HEK293T (cell line): ENCODE measurements around the gene MAP3K5.
"Not testable (repeated sequence)": the region's sequence is repeated elsewhere in the genome, so short reads cannot be mapped to it uniquely, and the experiment has no call there.

ENCODE experiments used
- BHLHE40 ChIP-seq: fragments of 450-650 bp; IDR thresholded peaks from 2 replicates; pipeline ENCODE4 v1.6.1; 2016; ENCODE audit warnings: mild to moderate bottlenecking, moderate library complexity, borderline replicate concordance
- CTBP1 ChIP-seq: fragments of 450-650 bp; IDR thresholded peaks from 2 replicates; pipeline ENCODE4 v1.6.1; 2016; ENCODE audit warnings: borderline replicate concordance
- ELF4 ChIP-seq: fragments of 450-650 bp; IDR thresholded peaks from 2 replicates; pipeline ENCODE4 v1.6.1; 2017; ENCODE audit warnings: antibody characterized with exemption
- FOXA1 ChIP-seq: fragments of 450-650 bp; IDR thresholded peaks from 2 replicates; pipeline ENCODE4 v1.6.1; 2016; ENCODE audit warnings: mild to moderate bottlenecking
- FOXM1 ChIP-seq: fragments of 450-650 bp; IDR thresholded peaks from 2 replicates; pipeline ENCODE4 v1.6.1; 2017; ENCODE audit warnings: mild to moderate bottlenecking, borderline replicate concordance
- HDGF ChIP-seq: fragments of 450-650 bp; IDR thresholded peaks from 2 replicates; pipeline ENCODE4 v1.6.1; 2017; ENCODE audit warnings: antibody characterized with exemption, borderline replicate concordance
- SP1 ChIP-seq: fragments of 450-650 bp; IDR thresholded peaks from 2 replicates; pipeline ENCODE4 v1.6.1; 2017
- SUZ12 ChIP-seq: fragments of 450-650 bp; IDR thresholded peaks from 2 replicates; pipeline ENCODE4 v1.6.1; 2016; ENCODE audit warnings: mild to moderate bottlenecking
- TARDBP ChIP-seq: fragments of 450-650 bp; IDR thresholded peaks from 2 replicates; pipeline ENCODE4 v1.6.1; 2016
- ZNF384 ChIP-seq: fragments of 450-650 bp; IDR thresholded peaks from 2 replicates; pipeline ENCODE4 v1.6.1; 2016
- TF ChIP-seq, protein P1 (sequence below): fragments of 450-650 bp; IDR thresholded peaks from 2 replicates; pipeline ENCODE4 v1.6.1; 2016

GRCh38 chr6:136585523-136585922 is 206.8 kb downstream of the MAP3K5 start:
- TF ChIP-seq SUZ12, FOXM1, CTBP1, BHLHE40, ELF4, TARDBP, SP1, HDGF, ZNF384, FOXA1: not testable (repeated sequence)
- TF ChIP-seq, protein P1, sequence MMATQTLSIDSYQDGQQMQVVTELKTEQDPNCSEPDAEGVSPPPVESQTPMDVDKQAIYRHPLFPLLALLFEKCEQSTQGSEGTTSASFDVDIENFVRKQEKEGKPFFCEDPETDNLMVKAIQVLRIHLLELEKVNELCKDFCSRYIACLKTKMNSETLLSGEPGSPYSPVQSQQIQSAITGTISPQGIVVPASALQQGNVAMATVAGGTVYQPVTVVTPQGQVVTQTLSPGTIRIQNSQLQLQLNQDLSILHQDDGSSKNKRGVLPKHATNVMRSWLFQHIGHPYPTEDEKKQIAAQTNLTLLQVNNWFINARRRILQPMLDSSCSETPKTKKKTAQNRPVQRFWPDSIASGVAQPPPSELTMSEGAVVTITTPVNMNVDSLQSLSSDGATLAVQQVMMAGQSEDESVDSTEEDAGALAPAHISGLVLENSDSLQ = not testable (repeated sequence)
